Nucleus accumbens (tissue), 56 donors: ENCODE results near the gene FAM76A.
A peak's percentile ranks its signal among the peaks of the same experiment; 100 is the strongest.
"Not testable (repeated sequence)": the region's sequence is repeated elsewhere in the genome, so short reads cannot be mapped to it uniquely, and the experiment has no call there.

ENCODE experiments used
- DNase-seq, 56 donors: peaks; one replicate each; lab custom pipeline; 2025; lab: John Stamatoyannopoulos, UW

Gene FAM76A

GRCh38 chr1:27773826-27774445 lies 48.2 kb downstream of the FAM76A start:
- no peak for DNase-seq

- DNase-seq: no peak
Measured at GRCh38 chr1:27774654-27775053, 48.9 kb downstream of the FAM76A start.

GRCh38 chr1:27775336-27775735 lies 49.6 kb downstream of the FAM76A start:
- not testable (repeated sequence) for DNase-seq

DNA sequence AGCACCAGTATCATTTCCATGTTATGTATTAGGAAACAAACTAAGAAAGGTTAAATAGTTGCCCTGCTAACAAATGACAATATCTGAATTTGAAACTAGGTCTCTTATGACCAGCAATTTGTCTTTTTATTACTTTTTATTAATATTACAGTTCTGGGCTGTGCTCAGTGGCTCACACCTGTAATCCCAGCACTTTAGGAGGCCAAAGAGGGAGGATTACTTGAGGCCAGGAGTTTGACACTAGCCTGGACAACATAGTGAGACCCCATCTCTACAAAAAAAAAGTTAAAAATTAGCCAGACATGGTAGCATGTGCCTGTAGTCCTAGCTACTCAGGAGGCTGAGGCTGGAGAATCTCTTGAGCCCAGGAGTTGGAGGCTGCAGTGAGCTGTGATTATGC lies 50.5 kb downstream of the FAM76A start:
- DNase-seq: not testable (repeated sequence)

DNA sequence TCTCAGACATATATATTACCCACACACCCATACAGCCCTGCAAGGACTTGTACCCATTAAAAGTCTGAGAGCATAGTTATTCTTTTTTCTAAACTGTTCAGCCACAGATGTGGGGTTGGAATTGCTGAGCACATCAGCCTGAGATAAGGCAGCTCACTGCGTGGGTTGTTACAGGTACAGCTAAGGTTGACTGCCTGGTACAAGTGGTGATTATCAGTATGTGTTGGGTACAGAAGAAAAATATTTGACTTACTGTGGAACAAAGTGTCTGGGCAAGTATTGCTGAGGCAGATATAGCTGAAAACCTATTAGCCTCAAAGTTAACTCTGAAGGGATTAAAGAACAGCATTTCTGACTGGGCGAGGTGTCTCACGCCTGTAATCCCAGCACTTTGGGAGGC lies 52.3 kb downstream of the FAM76A start:
- DNase-seq: peak in 17 of 56 donors; percentile 0 to 55 (median 17)

GRCh38 chr1:27779122-27779521 lies 53.4 kb downstream of the FAM76A start:
- no peak for DNase-seq

GRCh38 chr1:27782950-27783349 lies 57.2 kb downstream of the FAM76A start:
- DNase-seq: no peak

DNA sequence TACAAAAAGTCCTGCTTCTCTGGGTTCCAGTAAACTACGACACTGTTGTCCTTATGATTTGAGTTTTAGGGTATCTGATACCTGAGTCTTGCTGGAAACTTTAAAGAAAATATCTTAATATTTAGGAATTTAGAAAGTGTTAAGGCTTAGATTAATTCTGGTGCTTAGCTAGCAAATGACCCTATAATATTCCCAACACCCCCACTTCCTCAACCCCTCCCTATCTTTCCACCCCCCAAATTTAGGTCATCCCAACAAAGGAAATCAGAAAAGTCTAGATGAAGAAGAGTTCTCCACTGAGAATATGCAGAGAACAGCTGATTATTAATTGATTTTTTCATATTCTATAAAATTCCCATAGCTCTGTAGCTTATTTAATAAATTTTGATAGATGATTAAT lies 58.9 kb downstream of the FAM76A start:
- no peak for DNase-seq

- no peak for DNase-seq
Measured at GRCh38 chr1:27785781-27786455, 60.2 kb downstream of the FAM76A start.

DNA sequence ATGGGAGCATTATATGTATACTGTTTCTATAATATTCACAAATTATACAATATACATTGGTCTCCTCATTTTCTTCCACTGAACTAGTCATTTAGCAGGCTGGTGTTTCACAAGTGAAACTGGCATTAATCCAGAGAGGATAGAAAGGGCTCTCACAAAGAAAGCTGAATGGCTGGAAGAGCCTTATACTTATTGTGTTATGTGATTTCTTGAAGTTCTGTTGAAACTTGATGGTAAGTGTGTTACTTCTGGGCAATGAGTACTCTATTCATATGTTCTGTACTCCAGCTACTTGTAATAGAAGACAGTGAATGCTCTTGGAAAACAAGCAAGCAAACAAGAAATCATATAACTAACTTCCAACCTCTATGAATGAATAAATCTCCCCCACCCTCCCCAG lies 62.1 kb downstream of the FAM76A start:
- no peak for DNase-seq

DNA sequence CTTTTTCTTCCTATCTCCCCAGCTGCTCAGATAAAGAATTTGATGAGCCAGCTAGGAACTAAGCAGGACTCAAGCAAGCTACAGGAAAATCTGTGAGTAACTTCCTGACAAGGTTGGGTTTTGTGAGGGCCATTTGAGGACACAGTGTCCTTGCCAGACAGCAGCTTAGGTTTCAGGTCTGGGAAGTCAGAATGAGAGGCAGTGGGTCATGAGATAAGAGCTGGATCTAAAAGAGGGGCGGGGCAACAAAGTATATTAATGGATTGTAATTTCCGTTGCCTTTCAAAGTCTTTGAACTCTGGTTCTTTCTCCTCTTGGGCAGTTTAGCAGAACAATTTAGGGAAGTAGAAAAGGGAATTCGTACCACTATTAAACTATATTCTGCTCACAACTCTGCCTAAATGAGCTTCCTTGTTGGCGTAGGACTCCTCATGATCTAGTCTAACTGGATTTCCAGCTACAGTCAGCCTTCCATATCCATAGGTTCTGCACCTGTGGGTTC lies 63.8 kb downstream of the FAM76A start:
- DNase-seq: no peak

GRCh38 chr1:27790270-27790669 lies 64.5 kb downstream of the FAM76A start:
- not testable (repeated sequence) for DNase-seq

GRCh38 chr1:27795601-27796000 lies 69.8 kb downstream of the FAM76A start:
- no peak for DNase-seq

DNA sequence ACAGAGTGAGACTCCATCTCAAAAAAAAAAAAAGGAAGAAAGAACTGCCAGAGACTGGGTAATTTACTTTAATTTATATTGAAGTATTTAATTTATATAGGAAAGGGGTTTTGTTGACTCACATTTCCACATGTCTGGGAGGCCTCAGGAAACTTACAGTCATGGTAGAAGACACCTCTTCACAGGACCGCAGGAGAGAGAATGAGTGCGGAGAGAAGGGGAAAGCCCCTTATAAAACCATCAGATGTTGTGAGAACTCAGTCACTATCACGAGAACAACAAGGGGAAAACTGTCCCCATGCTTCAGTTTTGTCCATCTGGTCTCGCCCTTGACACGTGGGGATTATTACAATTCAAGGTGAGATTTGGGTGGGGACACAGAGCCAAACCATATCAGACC lies 79.0 kb downstream of the FAM76A start:
- no peak for DNase-seq

GRCh38 chr1:27806758-27807157 lies 81.0 kb downstream of the FAM76A start:
- DNase-seq: no peak

- no peak for DNase-seq
Measured at GRCh38 chr1:27807385-27807784, 81.6 kb downstream of the FAM76A start.

DNA sequence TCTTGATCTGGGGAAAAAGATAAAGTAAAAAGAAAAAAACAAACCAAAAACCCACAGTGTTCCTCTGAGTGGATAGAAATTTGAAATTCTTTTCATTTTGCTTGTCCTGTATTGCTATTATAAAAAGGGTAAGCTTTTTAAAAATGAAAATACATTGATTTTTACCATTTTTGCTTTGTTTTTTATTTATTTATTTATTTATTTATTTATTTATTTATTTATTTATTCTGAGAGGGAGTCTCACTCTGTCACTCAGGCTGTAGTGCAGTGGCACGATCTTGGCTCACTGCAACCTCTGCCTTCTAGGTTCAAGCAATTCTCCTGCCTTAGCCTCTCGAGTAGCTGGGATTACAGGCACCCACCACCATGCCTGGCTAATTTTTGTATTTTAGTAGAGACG lies 82.4 kb downstream of the FAM76A start:
- not testable (repeated sequence) for DNase-seq

DNA sequence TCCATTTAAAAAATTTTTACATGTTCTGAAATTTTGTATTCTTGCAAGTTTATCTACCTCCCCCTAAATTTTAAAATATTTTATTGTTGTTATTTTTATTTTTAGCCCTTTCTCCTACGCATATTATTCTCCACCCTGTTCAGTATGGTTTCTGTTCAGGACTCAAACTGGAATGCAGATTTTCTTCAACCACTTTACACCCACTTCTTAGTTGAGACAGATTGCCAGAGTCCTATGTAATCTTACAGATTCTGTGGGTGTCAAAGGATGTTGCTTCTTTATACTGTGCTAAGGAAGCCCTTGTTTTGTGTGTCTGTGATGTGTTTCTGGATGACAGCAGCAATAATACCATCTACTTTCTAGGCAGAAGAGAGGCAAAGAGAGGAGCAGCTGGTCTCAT lies 84.1 kb downstream of the FAM76A start:
- no peak for DNase-seq

DNA sequence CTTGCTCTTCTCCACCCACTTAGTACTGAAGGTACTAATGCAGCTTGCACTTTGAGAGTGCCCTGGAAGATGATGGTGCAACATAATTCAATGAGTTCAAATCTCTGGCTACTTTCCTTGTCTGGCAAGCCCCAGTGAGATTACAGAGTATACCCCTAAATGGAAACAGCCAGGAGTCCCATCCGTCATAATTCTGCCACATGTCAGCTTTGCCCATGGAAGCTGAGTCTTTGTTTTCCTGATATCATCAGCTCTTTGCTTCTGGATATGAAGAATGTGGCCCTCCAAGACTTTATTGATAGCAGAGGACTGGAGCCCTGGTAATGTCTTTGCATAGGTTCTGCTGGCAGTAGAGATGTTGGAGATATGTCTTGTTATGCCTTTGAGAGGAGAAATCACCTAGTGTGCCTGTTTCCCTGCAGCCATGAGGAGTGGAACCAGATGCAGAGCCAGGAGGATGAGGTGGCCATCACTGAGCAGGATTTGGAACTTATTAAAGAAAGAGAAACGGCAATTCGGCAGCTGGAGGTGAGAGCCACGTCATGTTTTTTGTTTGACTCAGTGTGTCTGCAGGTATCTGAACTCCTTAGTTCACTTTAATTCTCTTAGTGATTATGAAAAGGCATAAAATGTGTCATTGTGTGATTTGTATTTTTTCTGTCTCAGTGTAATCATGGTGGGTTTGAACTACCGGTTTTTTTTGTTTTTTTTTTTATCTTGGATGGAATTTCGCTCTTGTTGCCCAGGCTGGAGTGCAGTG lies 86.2 kb downstream of the FAM76A start:
- no peak for DNase-seq
